T-helper 9 cell (primary cell): ENCODE measurements around the gene OR2H2.
A peak's percentile ranks its signal among the peaks of the same experiment; 100 is the strongest.

Experiments
- DNase-seq: peaks from one replicate; pipeline ENCODE4 v3.0.0-alpha.2; 2020

Gene OR2H2

DNA sequence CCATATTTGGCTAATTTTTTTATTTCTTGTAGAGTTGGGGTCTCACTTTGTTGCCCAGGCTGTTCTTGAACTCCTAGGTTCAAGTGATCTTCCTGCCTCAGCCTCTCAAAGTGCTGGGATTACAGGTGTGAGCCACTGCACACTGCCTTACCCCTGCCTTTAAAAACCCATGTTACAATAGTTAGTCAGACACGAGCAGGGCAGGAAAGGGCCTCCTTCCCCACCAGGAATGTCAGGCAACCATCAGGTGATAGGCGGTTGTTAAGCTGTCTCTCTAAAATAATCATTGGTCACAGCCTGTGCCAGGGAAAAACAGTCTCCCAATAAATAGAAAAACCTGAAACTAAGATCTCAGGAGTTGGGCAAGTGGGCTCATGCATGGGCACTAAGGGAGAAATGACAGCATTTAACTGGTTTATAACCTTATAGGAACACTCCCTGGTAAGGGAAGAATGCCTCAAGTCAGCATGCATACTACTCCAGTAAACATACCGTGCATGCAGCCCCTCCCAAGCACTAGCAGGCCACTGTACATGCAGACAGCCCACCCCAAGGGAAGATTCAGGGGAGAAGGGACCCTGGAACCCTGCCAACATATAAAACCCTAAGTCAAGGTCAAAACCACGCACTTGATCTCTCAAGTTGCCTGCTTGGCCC, 8.4 kb downstream of the OR2H2 start:
- no peak for DNase-seq

DNA sequence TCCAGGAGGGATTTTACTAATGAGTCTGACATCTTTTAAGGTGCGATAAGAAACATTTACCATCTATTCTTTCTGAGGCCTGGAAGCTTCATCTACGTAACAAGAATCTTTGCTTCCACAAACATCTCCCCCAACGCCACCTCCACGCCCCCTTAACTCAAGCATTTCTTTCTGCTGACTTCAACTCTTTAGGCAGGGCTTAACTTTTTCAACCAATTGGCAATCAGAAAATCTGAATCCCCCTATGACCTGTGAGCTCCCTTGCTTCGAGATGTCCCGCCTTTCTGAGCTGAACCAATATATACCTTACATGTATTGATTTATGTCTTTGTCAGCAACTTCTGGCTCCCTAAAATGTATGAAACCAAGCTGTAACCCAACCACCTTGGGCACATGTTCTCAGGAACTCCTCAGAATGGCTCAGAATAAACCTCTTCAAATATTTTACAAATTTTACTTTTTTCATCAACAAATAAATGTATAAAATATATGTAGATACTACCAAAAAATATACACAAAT, 11.5 kb downstream of the OR2H2 start:
- no peak for DNase-seq

DNA sequence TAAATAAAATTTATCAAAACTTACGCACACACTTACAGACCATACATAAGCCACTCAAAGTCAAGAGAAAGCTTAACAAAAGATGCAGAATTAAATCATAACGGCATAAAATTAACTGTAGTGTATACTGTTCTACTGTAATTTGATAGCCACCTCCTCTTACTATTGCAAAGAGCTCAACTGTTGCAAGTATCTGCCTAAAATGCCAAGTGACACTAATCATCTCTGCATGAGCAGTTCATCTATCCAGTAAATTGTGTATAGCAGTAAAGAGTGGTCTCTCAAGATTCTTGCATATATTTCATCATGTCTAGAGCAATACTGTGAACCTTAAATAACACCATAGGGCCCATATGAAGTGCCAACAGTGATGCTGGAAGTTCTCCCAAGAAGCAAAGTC, 12.3 kb downstream of the OR2H2 start:
- no peak for DNase-seq

DNA sequence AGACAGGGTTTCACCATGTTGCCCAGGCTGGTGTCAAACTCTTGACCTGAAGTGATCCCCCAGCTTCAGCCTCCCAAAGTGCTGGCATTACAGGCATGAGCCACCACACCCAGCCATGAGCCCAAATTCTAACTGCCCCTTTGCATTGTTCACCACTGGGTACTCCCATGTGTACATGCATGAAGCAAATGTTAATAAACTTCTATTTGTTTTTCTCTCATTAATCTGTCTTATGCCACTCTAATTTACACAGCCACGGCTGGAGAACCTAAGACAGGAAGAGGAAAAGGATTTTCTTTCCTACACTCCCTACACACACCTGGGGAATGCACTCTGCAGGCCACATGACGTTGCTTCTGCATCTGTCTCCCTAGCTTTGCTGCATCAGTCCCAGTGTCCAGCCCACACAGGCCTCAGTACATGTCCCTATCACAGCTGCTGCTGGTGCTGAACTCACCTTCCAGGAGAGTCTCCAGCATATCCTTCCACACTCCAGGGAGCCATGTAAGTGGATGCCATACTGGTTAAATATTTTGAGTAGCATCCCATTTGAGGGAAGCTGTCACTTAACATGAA, 13.3 kb downstream of the OR2H2 start:
- DNase-seq: no peak

DNA sequence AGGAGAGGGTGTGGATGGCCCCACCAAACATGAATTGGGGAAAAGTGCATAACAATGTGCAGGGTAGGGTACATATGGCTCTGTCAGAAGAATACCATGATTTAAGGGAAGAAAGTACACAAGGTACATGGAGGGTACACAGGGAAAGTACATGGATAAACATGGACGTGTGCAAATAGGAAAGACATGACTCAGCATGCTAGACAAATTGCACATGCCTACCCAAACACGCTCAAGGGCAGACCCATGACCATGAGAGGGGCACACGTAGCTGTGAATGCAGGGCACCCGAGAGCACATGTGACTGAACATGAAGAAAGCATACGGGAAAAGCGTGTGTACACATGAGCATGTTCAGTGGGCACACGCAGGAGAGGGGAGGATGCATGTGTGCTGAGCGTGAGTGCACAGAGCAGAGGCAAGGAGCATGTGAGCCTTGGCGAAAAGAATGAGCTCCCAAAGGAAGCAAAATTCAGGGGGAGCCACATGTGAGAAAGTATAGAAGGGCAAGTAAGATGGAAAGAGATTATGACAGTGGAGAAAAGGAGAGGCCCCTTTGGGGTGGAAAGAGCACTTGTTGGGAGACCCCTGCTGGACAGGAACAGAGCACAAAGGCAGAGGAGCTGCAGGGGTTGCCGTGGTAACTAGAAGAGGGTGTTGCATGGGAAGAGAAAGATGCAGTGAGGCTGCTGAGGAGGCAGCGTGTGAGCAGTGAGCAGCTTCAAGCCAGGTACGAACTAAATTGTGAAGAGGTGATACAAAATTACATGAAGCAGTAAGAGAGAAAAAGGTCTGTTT, 17.8 kb downstream of the OR2H2 start:
- no peak for DNase-seq

DNA sequence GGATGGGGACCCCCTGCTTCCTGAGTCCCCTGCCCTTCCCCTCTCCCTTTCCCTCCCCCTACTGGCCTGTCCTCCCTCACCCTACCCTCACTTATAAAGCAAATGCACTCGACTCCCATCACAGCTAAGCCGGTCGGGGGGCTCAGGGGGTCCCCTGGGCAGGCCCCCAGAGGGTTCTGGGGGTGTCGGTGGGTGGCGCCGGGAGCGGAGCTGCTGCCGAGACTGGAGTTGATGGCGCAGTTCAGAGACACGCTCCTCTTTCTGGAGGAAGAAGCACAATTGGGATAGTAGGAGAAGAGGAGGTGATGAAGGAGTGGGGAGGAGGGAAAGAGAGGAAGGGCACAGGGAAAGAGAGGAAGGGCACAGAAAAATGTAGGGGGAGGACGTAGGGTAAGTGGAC, 18.5 kb downstream of the OR2H2 start:
- DNase-seq: no peak

DNA sequence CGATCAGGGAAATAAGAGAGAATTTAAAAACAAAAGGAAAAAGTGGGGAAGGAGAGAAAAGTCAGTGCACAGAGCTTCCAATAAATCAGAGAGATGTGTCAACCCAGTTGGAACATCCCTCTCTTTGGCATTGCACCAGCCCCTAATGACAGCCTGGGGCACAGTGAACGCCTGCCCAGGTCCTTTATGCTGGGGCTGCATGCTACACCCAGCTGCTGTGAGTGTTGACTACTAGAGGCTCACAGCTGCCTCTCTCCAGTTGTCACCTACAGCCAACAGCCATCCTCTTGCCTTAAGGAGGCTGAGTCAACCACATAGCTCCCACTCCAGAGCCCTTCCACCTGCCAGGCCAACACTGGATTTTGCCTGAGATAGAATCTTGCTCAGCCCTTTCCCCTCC, 19.0 kb downstream of the OR2H2 start:
- DNase-seq: no peak

DNA sequence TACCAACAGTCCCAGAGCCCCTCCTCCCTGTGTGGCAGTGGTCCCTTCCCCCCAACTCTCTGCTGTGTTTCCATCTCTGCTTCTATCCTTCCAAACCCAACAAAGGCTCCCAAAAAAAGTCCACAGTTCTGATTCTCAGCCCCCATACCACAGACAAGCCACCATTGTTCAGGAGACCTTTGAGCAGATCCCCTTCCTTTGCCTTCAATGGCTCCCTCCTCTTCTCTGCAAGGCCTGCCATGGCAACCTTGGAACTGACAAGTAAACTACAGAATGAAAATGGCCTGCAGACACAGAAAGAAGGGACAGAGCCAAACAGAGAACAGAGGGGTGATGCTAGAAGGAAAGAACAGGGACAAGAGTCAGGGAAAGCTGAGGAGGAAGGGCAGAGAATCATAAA, 23.2 kb downstream of the OR2H2 start:
- no peak for DNase-seq

DNA sequence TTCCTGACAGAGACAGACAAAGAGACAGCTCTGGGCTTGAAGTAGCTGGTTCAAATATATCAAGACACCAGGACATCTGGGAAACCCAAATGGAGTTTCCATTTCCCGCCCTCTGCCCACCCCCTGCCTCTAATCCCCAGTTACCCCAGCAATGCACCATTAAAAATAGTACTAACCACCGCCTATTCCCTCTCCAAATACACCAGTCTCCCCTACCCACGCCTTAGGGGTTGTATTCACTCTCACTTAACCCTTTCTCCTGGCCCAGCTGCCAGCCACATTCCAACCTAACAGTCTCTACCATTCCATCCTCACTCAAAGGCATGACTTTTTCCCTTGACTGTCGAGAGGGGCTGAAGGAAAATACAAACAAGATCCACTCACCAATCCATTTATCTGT, 25.6 kb downstream of the OR2H2 start:
- DNase-seq: no peak

DNA sequence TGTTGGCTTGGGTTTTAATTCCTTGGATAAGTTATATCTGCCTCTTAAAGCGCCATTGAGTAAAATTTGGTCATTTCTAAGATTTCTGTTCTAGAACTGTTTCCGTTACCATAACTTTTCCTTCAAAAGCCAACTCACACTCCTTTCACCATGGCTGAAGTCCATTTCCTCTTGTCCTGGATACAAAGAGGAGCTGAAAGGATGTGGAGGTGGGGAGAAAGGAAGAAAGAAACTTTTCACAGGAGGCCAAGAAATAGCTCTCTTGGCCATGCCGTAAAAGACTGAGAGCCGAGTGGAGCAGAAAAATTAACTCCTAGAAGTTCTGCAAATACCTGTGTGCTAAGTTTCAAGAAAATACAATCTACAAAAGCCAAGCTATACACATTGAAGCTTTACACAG, 26.5 kb downstream of the OR2H2 start:
- DNase-seq: no peak

DNA sequence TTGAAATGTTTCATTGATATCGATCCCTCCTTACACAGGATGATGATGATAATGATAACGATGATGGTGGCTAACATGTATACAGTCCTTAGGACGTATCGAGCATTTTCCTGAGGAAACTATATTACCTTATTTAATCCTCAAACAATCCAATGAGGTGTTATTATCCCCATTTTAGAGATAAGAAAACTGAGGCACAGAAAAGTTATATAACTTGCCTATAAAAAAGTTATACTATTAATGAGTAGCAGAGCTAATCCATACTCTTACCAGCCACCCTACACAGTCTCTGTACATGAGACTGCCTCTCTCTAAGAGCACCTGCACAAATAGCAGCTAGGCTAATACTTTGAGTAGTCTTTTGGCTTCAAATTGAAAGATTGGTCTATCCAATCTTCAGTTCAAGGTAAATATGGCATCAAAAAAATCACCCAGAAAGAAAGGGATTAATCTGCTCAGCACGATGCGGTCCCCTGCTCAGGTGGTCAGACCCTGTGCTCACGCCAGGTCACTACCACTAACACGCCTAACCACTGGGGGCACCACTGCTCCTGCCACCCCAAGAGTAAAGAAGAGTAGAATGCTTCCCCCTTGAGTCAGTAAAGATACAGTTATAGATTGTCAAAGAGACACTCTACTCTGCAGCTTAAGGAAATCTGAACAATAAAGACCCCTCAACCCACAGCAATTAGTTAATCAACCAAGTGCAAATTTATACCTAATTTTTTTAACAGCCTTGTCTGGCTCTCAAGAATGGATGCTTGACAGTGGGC, 33.0 kb downstream of the OR2H2 start:
- no peak for DNase-seq

DNA sequence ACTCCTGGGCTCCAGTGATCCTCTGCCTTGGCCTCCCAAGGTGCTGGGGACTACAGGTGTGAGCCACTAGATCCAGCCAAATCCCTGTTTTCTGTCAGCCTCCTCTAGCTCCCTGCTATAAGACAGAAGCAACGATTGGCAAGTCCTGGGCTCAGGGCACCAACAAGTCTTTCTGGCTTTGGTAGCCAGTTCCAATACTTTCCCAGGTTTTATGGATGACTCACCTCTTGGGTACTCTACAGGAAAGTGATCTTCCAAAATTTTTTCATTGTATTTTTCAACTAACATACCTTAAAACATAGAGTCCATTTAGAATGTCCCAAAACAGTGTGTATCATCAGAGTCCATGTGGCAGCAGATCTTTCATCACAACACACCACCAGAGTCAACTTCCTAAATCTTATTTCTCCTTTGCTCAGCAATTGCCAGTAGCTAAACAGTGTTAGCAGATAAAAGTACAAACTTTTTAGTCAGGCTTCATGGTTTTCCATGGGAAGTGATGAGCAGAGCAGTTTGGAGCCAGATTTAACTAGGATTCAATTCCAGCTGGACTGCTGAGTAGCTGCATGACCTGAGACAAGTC, 34.7 kb downstream of the OR2H2 start:
- no peak for DNase-seq

DNA sequence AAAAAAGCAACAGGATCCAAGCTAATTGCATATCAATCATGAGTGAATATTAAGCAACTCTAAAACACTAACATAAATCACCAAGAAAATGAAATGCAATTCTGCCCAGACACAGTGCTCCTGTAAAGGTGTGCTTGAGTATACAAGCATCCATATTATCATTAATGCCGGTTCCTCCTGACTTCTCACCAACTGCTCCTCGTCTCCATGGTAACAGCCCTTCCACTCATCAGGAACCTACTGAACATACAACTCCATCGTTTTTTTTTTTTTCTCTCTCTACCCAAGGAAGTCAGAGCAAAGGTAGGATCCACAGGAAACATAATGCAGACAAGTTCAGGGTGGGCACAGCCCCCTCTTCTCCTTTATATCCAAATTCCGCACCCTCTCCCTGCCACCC, 35.7 kb downstream of the OR2H2 start:
- no peak for DNase-seq

DNA sequence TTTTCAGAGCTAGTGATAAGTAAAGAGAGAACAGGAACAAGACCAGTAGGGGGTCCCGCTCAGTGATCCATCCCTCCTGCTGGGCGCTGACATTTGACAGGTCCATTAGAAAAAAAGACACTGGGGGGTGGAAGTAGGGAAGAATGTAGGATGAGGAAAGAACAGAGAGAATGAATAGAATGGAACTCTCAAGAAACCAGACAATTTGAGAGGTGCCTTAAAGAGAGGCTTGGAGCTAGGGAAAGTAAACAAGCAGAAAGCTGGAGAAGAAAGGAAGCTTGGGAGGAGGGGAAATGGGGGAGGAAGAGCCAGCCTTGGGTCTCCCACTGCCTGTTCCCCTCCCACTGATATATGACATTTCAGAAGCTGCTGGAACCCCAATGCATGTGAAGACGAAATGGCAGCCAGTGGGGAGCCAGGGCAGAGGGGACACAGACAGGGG, 39.6 kb downstream of the OR2H2 start:
- DNase-seq: no peak

DNA sequence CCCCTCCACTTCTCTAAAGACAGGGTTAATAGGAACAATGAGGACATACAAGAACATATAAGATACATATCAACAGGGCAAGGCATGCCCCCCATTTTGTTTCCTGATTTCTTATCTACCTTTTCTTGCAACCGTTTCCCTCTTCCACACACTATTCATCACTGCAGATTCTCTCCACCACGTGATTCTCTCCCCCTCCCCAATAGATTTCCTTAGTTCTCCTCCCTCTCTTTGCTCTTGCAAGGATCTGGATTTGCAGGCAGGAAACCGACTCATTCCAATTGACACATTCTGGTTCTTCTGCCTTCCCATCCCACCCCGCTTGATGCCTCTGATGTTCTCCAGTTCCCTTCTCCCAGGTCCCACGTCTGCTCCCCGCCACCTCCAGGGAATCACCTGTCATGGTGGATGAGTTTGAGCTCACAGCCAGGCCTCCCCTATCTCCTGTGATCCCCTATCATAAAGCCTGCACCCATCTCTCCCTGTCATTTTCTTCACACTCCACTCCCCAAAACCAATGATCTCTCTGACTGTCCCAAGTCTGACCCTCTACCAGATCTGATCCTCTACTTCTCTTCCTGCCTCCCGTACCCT, 40.5 kb downstream of the OR2H2 start:
- DNase-seq: no peak

DNA sequence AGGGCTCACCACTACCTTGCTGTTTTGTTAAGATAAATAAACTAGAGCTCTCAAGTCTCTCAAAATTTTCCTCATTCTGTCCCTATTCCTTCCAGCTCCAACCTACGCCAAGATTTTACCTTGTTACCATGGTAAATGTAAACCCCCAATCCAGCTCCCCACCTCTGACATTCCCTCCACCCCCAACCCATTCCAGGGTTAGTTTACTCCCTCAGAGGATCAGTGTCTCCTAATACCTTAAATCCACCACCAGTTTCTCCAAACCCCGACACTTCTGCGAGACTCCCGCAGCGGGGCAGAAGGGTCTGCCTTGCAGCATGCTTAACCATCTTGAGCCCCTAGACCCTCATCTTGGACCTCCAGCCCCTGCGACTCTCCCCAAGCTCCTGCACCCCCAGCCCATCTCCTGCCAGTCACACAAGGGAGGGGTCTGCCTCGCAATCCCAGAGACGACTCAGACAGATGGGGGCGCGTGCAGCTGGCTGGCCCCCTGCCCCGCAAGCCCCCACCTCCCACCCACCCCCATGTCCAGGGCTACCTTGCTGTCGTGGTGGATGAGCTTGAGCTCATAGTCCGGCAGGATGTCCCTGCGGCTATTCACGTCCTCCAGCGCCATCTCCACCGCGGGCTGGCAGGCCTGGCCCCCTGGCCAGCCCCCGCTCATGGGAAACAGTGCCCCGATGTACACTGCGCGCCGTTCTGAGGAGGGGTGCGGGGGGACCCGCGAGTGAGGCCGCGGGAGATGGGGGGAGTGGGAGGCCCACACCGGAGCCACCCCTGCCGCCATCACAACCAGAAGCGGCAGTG, 42.2 kb downstream of the OR2H2 start:
- no peak for DNase-seq

DNA sequence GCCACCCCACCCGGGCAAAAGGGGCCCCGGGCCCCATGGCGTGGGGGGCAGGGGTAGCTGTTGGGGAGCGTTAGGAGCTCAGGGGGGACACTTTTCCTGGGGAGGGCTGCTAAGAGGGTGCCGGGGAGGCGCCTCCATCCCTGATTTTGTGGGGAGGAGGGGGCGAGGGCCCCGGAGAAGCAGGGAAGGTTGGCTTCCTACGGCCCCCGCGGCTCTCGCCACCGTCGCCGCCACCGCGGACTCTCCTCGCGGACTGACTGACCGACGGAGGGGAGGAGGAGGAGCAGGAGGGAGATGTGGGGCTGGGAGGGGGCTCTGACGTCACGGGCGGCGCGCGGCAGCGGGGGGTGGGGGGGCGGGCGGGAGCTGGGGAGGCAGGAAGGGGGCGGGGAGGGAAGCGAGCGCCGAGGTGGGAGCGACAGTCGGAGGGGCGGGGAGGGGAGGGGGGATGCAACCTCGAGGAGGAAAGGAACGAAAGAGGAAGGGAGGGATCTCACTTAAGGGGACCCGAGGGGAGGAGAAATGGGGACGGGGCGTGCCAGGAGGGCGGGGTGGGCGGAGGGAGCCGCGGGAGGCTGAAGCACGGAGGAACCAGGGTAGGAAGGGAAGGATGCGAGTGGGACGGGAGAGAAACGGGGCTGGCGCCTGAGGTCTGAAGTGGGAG, 43.0 kb downstream of the OR2H2 start:
- DNase-seq: peak; percentile 60

DNA sequence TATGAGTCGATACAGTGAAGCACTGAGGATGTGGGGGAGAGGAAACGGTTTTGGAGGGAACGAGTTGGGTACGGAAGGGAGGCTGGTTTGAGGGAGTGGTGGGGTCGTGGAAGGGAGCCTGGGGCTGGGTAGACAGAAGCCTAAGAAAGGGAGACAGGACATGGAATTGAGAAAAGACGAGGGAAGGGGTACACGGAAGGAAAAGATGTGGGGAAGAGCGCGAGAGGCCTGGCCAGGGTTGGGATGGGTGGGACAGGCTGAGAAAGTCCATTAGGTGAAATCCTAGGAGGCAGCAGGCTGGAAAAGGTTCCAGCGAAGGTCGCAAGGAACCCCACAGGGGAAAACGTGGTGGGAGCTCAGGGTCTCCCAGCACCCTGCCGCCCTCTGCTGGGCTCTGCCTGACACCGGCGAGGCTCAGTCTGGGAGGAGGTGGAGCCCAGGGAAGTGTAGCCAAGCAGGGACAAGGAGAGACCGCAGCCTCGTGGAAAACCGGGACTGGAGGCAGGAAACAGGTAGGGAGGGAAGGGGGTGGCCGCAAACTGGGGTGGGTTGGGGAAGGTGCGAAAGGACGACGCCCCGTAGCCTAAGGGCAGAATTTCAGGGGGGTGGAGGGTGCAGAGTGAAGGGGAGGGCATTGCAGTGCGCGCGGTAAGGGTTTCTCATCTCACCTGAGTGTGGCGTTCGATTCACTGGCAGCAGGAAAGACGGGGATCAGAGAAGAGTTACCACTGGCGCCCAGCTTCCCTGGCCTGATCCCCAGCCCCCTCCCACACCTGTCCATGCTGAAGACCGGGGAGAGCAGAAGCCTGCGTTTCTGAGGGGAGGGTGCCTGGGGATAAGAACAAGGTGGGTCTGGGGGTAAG, 43.7 kb downstream of the OR2H2 start:
- peak; percentile 49 for DNase-seq

DNA sequence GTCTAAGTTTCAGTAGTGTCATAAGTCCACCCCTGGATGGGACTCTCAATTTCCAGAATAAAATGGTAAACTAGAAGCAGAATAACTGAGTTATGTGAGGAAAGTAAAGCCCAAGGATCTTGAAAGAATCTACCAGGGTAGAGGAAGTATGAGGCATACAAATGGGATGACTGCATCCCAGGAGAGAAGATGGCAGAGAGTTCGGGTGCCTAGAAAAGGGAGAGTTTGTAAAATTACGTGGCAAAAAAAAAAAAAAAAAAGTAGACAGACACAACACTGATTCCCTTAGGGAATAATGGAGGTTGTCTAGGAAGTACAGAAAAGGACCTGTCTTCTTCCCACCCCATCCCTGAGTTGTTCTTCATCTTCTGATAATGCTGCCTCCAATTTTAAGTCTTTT, 44.6 kb downstream of the OR2H2 start:
- no peak for DNase-seq

DNA sequence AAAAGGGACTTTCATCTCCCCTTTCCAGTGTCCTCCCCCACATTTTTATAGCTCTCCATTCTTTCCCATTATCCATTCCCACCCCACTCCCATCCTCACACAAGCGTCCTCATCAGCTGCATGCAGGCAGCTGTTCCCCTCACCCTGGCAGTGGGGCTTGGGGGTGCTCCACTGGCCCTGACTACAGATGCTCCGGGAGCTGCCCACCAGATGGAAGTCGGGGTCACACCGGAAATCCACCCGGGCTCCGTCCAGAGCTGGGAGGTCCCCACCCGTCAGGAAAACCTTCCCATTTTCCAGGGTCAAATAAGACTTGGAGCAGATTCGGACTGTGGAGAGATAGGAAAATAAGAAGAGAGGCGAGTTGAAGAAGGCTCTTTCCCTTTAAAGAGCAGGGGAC, 45.4 kb downstream of the OR2H2 start:
- no peak for DNase-seq
